GM21825 (cell line): Measurements from ENCODE around the gene MOGAT3.

Source experiments
- ATAC-seq: cut with Tn5 transposase; IDR thresholded peaks from one replicate; pipeline ENCODE4 v1.9.1; 2021; ENCODE audit warnings: mild to moderate bottlenecking, moderate library complexity; ENCODE audit not compliant: unreplicated experiment

MOGAT3 gene

GRCh38 chr7:101200862-101201599, at the start of gene MOGAT3:
Gene MOGAT3 (minus strand): TSS chr7:101201036. CDS start chr7:101200854, 182 bp downstream.
- no peak for ATAC-seq

GRCh38 chr7:101250324-101250723, 49.5 kb upstream of the MOGAT3 start:
- no peak for ATAC-seq

- no peak for ATAC-seq
These were observed 47.4 kb upstream of the MOGAT3 start for GRCh38 chr7:101248276-101248675.

- ATAC-seq = no peak
These were observed 44.4 kb upstream of the MOGAT3 start for GRCh38 chr7:101245147-101245668.

- ATAC-seq = peak; percentile 87
These were observed 43.7 kb upstream of the MOGAT3 start, which contains the start of gene FIS1 for GRCh38 chr7:101244375-101245146. Gene FIS1 (minus strand): TSS chr7:101245081. CDS start chr7:101245004, 77 bp downstream.

GRCh38 chr7:101243646-101244374, 43.0 kb upstream of the MOGAT3 start:
- no peak for ATAC-seq

GRCh38 chr7:101241443-101242349, 40.9 kb upstream of the MOGAT3 start:
- no peak for ATAC-seq

GRCh38 chr7:101241015-101241363, 40.2 kb upstream of the MOGAT3 start:
- no peak for ATAC-seq

GRCh38 chr7:101240226-101241014, 39.6 kb upstream of the MOGAT3 start:
- no peak for ATAC-seq

- no peak for ATAC-seq
These were observed 39.0 kb upstream of the MOGAT3 start for GRCh38 chr7:101239951-101240220.

GRCh38 chr7:101239191-101239950, 38.5 kb upstream of the MOGAT3 start:
- no peak for ATAC-seq

- no peak for ATAC-seq
These were observed 37.7 kb upstream of the MOGAT3 start for GRCh38 chr7:101238226-101239182.

- ATAC-seq = no peak
These were observed 36.6 kb upstream of the MOGAT3 start, which contains the start of gene CLDN15 for GRCh38 chr7:101237206-101238067. Gene CLDN15 (minus strand): TSS chr7:101237802. CDS start chr7:101237581, 221 bp downstream.

- no peak for ATAC-seq
These were observed 35.5 kb upstream of the MOGAT3 start for GRCh38 chr7:101236292-101236835.

- no peak for ATAC-seq
These were observed 34.7 kb upstream of the MOGAT3 start for GRCh38 chr7:101235522-101235921.

GRCh38 chr7:101235050-101235449, 34.2 kb upstream of the MOGAT3 start:
- no peak for ATAC-seq
